22Rv1 (cell line): ENCODE data around the gene AFF2.

Experiments
- H3K27ac ChIP-seq: fragments of 450-650 bp; 2 replicates; pipeline ENCODE4 v1.5.1; 2017
- CTCF ChIP-seq: fragments of 450-650 bp; IDR thresholded peaks from 2 replicates; pipeline ENCODE4 v1.5.1; 2017; ENCODE audit warnings: mild to moderate bottlenecking
- ZFX ChIP-seq: fragments of 450-650 bp; IDR thresholded peaks from 2 replicates; pipeline ENCODE4 v1.6.1; 2017; ENCODE audit warnings: antibody characterized with exemption, borderline replicate concordance

AFF2 gene

GRCh38 chrX:148500423-148501385, at the start of gene AFF2:
Gene AFF2 (plus strand): TSS chrX:148500617. CDS start chrX:148501098, 481 bp downstream.
- TF ChIP-seq ZFX: no peak
- no peak for TF ChIP-seq CTCF
- H3K27ac ChIP-seq: no peak within 1 kb of the TSS

GRCh38 chrX:148457279-148457678, 43.1 kb upstream of the AFF2 start:
- H3K27ac ChIP-seq: no peak overlapping the region
- TF ChIP-seq ZFX (no peak), CTCF (no peak)

DNA sequence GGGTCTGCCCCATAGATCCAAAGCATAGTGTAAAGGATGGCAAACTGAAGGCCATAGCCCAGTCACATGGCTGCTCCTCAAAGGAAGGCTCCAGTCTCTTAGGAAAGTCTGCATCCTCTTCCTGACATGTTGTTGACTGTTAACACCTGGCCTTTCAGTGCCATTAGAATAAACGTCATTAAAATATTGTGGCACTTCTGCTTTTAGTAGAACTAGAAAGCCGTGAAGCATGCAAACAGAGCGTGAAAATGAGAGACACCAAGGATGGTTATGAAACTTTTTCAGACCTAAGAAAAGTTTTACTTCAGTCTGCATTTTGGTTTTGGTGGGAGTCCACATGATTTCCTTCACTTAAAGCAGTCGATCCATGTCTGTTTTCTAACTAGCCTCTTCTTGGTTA, 41.1 kb upstream of the AFF2 start:
- H3K27ac ChIP-seq: no peak overlapping the region
- no peak for TF ChIP-seq ZFX
- TF ChIP-seq CTCF: no peak

GRCh38 chrX:148466292-148466691, 34.1 kb upstream of the AFF2 start:
- no peak overlapping the region for H3K27ac ChIP-seq
- TF ChIP-seq CTCF (no peak), ZFX (no peak)

GRCh38 chrX:148470324-148470723, 30.1 kb upstream of the AFF2 start:
- H3K27ac ChIP-seq: no peak overlapping the region
- TF ChIP-seq ZFX (no peak), CTCF (no peak)

DNA sequence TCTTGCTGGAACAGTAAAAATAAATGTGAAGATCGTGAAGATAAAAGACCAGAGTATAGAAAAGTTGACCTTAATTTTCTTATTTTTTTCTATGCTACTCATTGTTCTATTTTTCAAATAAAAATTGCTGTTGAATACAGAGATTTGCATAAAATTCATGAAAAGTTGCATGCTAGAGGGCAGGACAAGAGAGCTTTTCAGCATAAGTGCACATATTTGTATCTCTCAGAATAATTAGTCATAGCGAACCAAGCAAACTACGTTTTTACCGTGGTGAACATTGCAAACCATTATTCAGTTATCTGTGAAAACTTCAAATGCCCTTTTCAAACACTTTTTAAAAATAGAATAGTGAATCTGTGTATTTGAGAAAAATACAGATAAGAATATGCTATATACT, 26.4 kb upstream of the AFF2 start:
- no peak overlapping the region for H3K27ac ChIP-seq
- TF ChIP-seq CTCF (no peak), ZFX (no peak)

DNA sequence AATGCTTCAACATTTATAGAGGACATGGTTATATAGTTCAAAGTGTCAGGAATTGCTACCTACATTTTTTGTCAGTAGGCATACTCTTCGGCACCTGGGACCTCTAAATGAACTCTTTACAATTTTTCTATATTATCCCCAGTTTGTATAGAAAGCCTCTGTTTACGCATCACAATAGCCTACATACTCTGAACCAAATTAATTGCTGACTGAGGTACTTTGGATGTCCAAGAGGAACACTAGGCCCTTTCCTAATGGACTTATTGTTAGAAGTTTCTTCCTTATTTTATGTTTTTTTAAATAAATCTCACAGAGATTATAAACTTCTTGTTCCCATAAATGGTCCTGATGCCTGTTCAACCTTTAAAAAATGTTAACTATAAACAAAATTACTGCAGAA, 8.4 kb upstream of the AFF2 start:
- no peak for TF ChIP-seq ZFX
- TF ChIP-seq CTCF: no peak
- H3K27ac ChIP-seq: no peak overlapping the region
